ENCODE data around the gene GPR18. TPM values are rescaled to one million over a fixed set of nuclear protein-coding genes. Genes with fewer than 3 reads are reported as not detected.

Gene GPR18
- total RNA-seq, 1 experiment from 2014 or later: not detected

DNA sequence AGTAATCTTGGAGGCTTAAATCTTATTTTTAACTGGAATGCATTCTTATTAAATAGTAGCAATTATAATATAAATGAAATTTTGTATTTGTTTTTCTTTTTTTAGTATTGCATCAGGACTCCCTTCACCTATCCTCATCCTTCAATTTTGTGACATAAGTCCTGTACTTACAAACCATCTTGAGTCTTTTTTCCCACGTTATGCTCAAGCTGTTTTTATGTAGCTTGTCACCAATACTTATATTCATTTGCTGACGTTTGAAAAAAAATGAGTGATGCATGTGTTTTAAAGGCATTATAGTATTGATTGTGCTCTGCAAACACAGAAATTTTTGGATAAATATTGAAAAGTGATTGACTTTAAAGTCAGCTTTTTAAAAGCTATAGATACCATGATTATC, 888 bp downstream of the GPR18 start:
- ChIA-PET RAD21 (ENCODE audit: low non-redundant PET in 1 of 2, low total read pairs in 2 of 2, uncharacterized antibody in 2 of 2, unreplicated experiment in 2 of 2) (no interaction called here), POLR2A (no interaction called here), CTCF (interaction anchor here (0.6 to 1.6 kb wide), 3 partner anchors 9 to 81 kb away, joined by 3 to 6 read pairs (median 3); no protein-coding TSS in a partner anchor)
- TF ChIP-seq SRF (IDR thresholded peaks at IDR 0.05; ENCODE audit: low read depth): no peak
- TF ChIP-seq CBX3 (IDR thresholded peaks at IDR 0.05; ENCODE audit: low read depth): no peak
- TF ChIP-seq ZBTB33 (IDR thresholded peaks at IDR 0.05; ENCODE audit: extremely low read depth, insufficient replicate concordance, low read length): no peak
- TF ChIP-seq YY1 (IDR thresholded peaks at IDR 0.05; ENCODE audit: extremely low read depth, insufficient replicate concordance, low read depth, low read length): no peak
- TF ChIP-seq MAX (IDR thresholded peaks at IDR 0.05): no peak
- no peak for TF ChIP-seq POLR2A (IDR thresholded peaks at IDR 0.05; ENCODE audit: borderline replicate concordance, extremely low read depth, insufficient read depth, insufficient read length)
- TF ChIP-seq SIN3A (IDR thresholded peaks at IDR 0.05; ENCODE audit: low read depth): no peak
- no peak for TF ChIP-seq ZNF274 (IDR thresholded peaks at IDR 0.05; ENCODE audit: low read depth, low read length)
- no peak for TF ChIP-seq EZH2 (IDR thresholded peaks at IDR 0.05)
- TF ChIP-seq ELF1 (IDR thresholded peaks at IDR 0.05; ENCODE audit: borderline replicate concordance, low read depth): no peak
- TF ChIP-seq EZH2phosphoT487 (IDR thresholded peaks at IDR 0.05; ENCODE audit: borderline replicate concordance): no peak
- TF ChIP-seq CEBPB (IDR thresholded peaks at IDR 0.05; ENCODE audit: low read depth): no peak
- no peak for TF ChIP-seq ZFX (IDR thresholded peaks at IDR 0.05)
- TF ChIP-seq, protein P1, sequence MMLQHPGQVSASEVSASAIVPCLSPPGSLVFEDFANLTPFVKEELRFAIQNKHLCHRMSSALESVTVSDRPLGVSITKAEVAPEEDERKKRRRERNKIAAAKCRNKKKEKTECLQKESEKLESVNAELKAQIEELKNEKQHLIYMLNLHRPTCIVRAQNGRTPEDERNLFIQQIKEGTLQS (IDR thresholded peaks at IDR 0.05): no peak
- TF ChIP-seq REST (IDR thresholded peaks at IDR 0.05; ENCODE audit: low read depth): no peak
- Histone ChIP-seq H3K27ac (ENCODE audit: low read depth, low read length) (no peak overlapping the region), H3K9me2 (ENCODE audit: insufficient read depth) (no peaks in the 10 kb centered on the region), H3K36me3 (ENCODE audit: control insufficient read depth in 1 of 2, insufficient read depth in 2 of 2, low read length in 2 of 2) (peaks cover 2 to 3% of the 10 kb centered on the region in 2 experiments; a peak in 1 of 4 replicates), H4K20me1 (ENCODE audit: insufficient read depth) (no peaks in the 10 kb centered on the region), H3K79me2 (ENCODE audit: insufficient read depth, low read length) (no peaks in the 10 kb centered on the region), H3K9ac (ENCODE audit: low read length) (no peak overlapping the region), H3K4me3 (replicated peaks in 1 of 2; ENCODE audit: low read depth in 1 of 2, low read length in 2 of 2) (no peak overlapping the region), H3K9me3 (ENCODE audit: control insufficient read depth in 1 of 2, insufficient read depth in 1 of 2, low read depth in 1 of 2, low read length in 2 of 2) (no peaks in the 10 kb centered on the region), H3K4me1 (ENCODE audit: control insufficient read depth in 1 of 2, insufficient read depth in 2 of 2, low read length in 2 of 2) (no peaks in the 10 kb centered on the region), H3K4me2 (ENCODE audit: low read length) (no peak overlapping the region), H2AFZ (ENCODE audit: low read depth, low read length, poor library complexity, severe bottlenecking) (no peak overlapping the region), H3K27me3 (ENCODE audit: insufficient read depth, low read length) (no peaks in the 10 kb centered on the region)
- intact Hi-C loops (cut with micrococcal nuclease): no loop called here
- ATAC-seq: no peak
- no TSS peak for BruUV-seq (replicated peaks)
- DNase-seq (ENCODE audit: low read depth, low spot score): no peak
